Measurements from ENCODE around the gene CNMD.
"Not testable (repeated sequence)": the region's sequence is repeated elsewhere in the genome, so short reads cannot be mapped to it uniquely, and the experiment has no call there.

The CNMD gene

DNA sequence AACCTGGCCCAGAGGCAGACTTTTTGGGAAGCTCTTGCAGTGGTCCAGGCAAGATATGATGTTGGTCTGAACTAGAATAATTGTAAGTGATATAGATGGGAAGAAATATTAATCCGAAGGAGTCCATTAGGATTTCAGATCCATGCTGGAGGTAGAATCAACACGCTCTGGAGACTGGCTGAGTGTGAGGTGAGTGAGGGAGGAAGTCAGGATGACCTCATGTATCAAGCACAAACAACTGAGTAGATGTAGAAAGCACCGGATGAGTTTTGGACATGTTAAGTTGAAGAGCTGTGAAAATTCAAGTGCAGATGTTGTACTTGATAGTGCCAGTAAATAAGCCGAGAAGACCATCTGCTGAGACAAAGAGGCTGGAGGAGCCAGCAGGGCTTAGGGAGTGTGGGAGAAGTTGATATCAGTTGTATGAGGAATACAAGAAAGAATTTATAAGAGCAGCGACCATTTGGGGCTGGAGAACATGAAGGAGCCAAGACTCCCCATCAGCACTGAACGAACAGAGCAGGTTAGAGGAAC is 5.3 kb upstream of the CNMD start:
- DNase-seq (ENCODE audit: low read depth, low spot score) = no peak

DNA sequence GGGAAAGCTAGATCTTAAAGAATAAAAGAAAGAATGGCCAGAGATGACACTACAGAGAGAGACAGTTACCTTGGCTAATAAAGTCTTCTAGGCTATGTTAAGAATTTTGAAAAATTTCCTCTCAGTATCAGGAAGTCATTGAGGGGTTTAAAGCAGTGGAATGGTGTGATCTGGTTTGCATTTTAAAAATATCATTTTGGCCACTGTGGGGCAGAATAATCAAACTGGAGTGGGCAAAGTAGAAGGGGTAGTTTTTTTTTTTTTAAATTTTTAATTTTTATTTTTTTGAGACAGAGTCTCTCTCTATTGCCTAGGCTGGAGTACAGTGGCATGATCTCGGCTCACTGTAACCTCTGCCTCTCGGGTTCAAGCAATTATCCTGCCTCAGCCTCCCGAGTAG is 4.4 kb upstream of the CNMD start:
- DNase-seq (ENCODE audit: low read depth, low spot score) = no peak

DNA sequence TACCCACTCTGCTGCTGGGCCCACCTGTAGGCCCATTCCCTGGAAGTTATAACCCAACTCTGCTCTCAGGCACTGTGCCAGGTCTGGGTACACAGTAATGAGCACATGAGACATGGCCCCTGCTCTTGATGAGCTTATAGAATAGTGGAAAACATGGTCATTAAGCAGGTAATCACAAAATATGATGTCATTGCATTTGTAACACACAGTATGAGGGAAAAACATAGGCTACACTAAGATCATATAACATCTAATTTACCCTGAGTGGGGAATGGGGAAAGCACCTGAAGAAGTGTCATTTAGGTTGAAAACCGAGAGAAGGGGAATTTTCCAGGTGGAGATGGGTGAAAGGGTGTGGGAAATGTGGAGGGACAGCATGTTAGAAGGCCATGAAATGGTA is 3.9 kb upstream of the CNMD start:
- DNase-seq (ENCODE audit: low read depth, low spot score) = no peak

DNA sequence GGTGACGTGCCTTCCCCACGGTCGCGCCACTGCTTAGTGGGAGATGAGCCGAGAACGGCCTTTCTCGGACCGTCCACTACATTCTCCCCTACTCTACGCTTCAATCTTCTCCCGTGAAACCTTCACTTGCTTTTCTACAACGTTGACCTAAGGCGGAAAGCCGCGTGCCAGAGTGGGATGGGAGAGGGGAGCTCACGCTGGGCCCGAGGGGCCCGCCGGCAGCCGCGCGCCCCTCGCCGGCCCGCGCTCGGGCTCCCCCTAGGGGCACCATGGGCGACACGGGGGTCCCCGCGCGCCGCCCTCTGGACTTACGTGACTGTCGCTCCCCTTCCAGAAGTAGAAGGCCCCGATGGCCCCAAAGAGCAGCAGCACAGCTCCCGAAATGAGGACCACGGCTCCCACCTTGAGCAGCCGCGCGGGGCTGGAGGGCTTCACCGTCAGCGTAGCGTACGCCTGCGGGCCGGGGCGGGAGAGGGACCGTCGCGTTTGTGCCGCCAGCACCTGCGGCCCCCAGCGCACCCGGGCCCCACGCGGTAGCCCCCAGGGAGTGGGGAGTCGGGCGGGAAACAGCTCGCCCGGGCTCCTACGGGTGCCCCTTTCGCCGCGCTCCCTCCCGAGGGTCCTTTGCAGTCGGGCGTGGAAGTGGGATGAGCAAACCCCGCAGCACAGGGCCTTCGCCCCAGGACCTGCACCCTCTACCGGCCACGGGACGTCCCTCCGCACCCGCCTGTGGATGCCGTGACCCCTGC is 727 bp downstream of the CNMD start:
- no peak for DNase-seq (ENCODE audit: low read depth, low spot score)

DNA sequence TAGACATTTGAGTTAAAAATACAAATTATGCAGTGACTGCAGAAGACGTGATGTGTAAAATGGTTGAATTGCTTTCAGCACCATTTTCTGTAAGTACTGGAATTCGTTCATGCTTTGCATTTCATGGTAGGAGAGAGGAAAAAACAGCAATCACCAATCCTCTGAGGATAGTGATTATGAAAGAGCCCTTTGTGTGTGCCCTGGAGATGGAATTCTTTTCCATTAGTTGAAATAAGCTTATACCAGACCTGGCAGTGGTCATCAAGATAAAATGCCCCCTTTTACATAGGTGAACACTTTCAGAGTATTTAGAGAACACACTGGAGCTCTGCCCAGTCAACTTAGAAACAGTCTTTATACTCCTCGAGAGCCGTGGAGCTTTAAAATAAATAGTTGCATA is 1.7 kb downstream of the CNMD start:
- no peak for DNase-seq (ENCODE audit: low read depth, low spot score)

DNA sequence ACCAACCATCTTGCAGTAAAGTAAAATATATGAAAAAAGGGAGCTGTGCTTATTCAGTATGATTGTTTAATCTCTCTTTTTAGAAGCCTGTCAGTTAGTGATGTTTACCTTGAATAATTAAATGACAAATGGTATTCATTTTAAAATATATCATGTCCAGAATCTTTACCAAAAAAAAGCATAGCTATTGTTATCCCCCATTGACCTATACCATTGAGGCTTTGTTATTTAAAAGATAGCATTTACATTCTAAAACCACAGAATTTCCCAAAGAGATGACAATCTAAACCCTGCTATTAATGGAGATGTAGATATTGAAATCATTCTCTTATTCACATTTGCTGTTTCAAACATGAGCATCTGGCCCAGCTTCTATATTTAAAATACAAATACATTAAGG is 2.2 kb downstream of the CNMD start:
- no peak for DNase-seq (ENCODE audit: low read depth, low spot score)

DNA sequence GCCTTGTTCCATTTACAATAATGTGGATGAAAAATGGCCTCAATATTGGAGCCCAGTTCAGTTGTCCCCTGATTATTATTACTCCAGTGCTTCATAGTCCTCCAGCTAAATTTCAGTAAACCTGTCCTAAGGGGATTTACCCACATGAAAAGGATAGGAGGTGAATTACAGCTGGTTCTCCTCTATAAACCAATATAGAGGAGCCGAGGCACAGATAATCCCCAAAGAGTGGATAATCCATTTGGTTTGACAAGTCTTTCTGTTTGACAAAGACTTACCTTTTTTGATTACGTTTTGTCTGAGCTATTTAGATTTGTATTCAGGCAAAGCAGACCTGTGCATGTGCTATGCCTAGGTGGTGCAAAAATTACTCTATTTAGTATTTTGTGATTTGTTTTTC is 2.7 kb downstream of the CNMD start:
- no peak for DNase-seq (ENCODE audit: low read depth, low spot score)

GRCh38 chr13:52734075-52734623 is 5.5 kb downstream of the CNMD start:
- no peak for DNase-seq (ENCODE audit: low read depth, low spot score)

GRCh38 chr13:52726258-52726657 is 13.4 kb downstream of the CNMD start:
- DNase-seq (ENCODE audit: low read depth, low spot score) = no peak

- no peak for DNase-seq (ENCODE audit: low read depth, low spot score)
Measured at GRCh38 chr13:52725302-52725701, 14.3 kb downstream of the CNMD start.

DNA sequence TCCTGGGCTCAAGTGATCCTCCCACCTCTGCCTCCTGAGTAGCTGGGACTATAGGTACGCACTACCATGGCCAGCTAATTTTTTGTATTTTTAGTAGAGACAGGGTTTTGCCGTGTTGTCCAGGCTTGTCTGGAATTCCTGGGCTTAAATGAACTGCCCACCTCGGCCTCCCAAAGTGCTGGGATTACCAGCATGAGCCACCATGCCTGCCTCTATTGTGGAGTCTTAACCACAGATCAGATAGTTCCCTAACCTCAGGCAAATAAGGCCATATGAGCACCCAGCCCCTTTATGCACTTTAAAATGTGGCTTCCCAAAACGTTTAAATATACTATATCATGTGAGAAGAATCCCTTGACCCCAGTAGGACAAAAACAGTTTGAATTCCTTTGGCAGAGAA is 16.4 kb downstream of the CNMD start:
- DNase-seq (ENCODE audit: low read depth, low spot score) = no peak

GRCh38 chr13:52721356-52721755 is 18.3 kb downstream of the CNMD start:
- not testable (repeated sequence) for DNase-seq (ENCODE audit: low read depth, low spot score)

DNA sequence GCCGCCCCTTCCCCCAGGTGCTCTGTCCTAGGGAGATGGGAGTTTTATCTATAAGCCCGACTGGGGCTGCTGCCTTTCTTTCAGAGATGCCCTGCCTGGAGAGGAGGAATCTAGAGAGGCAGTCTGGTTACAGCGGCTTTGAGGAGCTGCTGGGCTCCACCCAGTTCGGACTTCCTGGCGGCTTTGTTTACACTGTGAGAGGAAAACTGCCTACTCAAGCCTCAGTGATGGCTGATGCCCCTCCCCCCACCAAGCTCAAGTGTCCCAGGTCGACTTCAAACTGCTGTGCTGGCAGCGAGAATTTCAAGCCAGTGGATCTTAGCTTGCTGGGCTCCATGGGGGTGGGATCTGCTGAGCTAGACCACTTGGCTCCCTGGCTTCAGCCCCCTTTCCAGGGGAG is 18.7 kb downstream of the CNMD start:
- DNase-seq (ENCODE audit: low read depth, low spot score) = not testable (repeated sequence)

DNA sequence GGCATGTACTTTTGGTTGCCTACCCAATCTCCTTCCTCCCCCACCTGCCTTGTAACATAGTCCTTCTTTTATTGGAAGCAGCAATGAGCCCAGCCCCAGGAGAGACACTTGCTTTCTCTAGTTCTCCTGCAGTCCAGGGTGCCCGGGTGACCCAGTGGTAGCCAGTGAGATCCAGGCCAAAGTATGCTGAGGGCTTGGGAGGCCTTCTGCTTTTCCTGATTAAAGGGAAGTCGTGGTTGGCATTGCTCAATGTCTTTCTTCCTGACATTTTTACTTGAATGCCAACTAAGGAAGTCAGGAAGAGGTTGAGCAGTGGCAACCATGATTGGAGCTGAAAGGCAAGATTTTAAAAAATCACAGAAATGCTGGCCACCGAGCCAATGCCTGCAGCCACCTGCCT is 25.7 kb downstream of the CNMD start:
- no peak for DNase-seq (ENCODE audit: low read depth, low spot score)

DNA sequence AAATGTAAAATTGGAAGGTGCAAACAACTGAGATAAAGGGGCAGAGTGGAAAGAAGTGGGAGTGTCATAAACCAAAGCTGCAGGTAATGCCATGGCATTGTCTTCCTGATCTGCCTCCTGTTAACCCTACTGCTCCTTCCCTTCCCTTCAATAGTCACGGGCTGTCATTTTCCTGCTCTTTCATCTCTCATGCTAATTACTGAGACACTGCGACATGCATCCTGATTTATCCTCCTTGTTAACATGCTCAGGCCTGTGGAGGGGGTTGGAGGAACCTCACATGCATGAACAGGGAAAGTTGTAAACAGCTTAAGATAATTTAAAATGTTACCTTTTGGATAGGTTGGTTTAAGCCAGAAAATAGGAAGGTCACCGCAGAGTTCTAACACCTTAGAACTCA is 27.2 kb downstream of the CNMD start:
- no peak for DNase-seq (ENCODE audit: low read depth, low spot score)

- no peak for DNase-seq (ENCODE audit: low read depth, low spot score)
Measured at GRCh38 chr13:52711286-52711685, 28.3 kb downstream of the CNMD start.

GRCh38 chr13:52708266-52708665 is 31.4 kb downstream of the CNMD start:
- not testable (repeated sequence) for DNase-seq (ENCODE audit: low read depth, low spot score)

DNA sequence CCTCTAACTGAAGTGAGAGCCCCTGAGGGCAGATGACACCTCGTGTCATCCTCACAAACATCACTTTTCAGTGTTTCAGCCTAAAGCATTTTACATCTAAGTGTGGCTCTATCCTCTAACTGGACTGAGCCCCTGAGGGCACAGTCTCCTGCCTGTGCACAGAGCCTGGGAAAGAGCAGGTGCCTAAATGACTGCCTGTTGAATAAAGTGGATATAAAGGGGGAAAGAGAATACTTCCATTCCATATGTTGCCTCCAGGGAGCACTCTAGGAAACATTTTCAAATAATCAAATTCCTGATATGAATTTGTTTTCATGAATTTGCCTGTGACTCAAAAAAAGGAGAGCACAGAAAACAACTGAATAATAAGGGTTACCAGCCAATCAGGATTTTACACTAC is 32.2 kb downstream of the CNMD start:
- DNase-seq (ENCODE audit: low read depth, low spot score) = no peak

DNA sequence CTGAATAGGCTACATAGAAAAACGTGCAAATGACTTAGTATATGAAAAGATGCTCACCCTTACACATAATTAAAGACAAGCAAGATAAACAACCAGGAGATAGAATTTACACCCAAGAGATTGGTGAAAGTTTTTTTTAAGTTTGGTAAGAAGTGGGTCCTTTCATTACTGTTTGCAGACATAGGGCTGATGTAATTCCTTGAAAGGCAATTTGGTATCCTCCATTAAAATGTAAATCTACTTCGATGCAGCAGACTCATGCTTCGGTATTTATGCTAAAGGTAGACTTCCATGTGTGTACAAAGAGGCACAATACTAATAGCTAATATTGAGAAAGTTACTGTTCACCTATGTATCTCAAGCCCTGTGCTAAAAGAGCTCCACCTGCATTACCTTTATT is 33.5 kb downstream of the CNMD start:
- no peak for DNase-seq (ENCODE audit: low read depth, low spot score)

DNA sequence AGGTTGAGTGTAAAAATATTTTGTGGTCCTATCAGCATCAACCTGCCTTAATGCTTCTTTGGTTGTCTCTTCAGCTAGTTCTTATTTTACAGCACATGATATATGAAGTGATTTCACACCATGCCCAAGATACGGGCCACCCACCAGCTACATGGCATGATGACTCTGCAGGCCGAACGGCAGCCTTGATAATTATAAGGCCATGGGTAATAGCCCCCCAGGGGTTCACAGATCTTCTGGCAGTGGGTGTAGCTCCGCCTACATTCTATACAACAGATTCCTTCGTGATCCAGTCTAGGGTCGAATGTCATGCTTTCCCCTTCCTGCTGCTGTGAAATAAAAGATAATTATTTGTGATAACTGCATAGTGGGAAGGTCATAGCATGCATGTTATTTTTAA is 36.1 kb downstream of the CNMD start:
- no peak for DNase-seq (ENCODE audit: low read depth, low spot score)

DNA sequence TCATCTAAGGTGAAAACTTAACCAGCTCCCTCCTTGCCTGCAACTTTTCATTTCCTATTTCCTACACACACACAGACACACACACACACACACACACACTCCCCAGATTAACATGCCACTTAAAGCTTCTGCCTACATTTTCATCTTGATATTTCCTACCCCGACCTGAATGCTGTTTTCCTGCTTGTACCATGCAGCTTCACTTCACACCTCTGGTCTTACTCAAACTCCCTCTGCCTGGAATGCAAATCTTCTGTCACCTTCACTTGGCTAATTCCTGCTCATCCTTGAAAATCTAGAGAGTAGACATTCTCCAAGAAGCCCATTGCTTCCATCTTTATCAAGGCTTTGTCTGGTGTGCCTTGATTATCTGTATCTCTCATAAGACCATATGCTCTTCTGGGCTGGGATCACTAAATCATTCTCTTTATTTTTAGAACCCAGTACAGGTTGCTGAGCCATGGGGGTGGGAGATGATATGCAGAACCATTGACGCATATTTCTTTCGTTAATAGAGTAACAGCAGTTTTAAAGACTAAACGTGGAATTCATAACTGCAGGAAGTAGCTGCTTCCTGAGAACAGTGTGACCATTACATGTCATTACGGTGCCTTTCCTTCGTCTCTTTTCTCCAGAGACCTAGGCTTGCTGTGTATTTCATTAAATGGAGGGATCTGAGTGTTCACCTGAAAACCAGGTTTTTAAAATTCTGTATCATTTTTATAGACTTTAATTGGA is 37.7 kb downstream of the CNMD start:
- DNase-seq (ENCODE audit: low read depth, low spot score) = no peak

DNA sequence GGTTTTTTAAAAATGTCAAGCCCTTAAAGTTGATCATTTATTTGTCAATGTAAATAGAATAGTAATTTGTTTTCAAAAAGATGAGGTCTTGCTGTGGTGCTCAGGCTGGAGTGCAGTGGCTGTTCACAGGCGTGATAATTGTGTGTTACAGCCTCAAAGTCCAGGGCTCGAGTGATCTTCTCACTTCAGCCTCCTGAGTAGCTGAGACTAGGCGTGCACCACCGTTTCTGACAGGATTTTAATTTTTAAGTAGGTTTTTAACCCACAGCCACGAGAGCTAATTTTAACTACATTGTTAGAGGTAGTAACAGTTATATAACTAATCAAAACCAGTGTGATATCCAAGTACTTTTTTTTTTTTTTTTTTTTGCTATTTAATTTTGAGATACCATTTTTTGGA is 43.1 kb downstream of the CNMD start:
- DNase-seq (ENCODE audit: low read depth, low spot score) = no peak

DNA sequence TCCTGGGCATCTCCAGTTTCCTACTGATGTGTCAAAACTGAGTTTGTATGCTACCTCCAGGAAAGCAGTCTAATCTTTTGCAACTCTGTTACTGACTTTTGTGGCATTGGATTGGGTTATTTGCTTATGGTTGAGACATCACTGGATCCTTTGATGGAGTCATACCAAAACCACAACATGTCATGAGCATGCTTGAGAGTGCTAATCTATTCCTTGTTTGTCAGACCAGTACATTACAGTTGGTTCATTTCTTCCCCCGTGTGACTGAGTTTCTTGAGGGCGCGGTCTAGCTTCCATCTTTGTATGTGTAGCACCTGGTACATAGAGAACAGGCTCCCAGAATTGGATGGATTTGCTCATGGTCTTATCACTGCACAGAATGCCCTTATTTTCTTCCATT is 43.8 kb downstream of the CNMD start:
- DNase-seq (ENCODE audit: low read depth, low spot score) = no peak

Measured in smooth muscle cell of the brain vasculature (primary cell).